Astrocyte (in vitro differentiated cells and primary cell): ENCODE data around the gene INAFM2. TPM values are rescaled to one million over a fixed set of nuclear protein-coding genes. Genes with fewer than 3 reads are reported as not detected.

Source experiments
- DNase-seq: peaks from one replicate; pipeline ENCODE4 v3.0.0-alpha.2; 2010; ENCODE audit warnings: low read depth
- FAIRE-seq: peaks from 2 replicates; lab custom pipeline; 2011; peaks lifted over from hg19 to GRCh38; lab: Jason Lieb, UNC
- H2AFZ ChIP-seq: 2 replicates; pipeline ENCODE4 v1.6.0; 2012; ENCODE audit warnings: low read depth, low read length, inconsistent platforms
- H3K27ac ChIP-seq: 2 replicates; pipeline ENCODE4 v1.5.1; 2011; ENCODE audit warnings: low read depth, low read length, inconsistent platforms
- H3K27me3 ChIP-seq: 2 replicates; pipeline ENCODE4 v1.6.0; 2011; ENCODE audit warnings: low read length, inconsistent platforms; ENCODE audit not compliant: insufficient read depth
- H3K36me3 ChIP-seq: 2 replicates; pipeline ENCODE4 v1.5.1; 2011; ENCODE audit warnings: low read length, inconsistent platforms; ENCODE audit not compliant: insufficient read depth
- H3K4me1 ChIP-seq: 2 replicates; pipeline ENCODE4 v1.5.1; 2011; ENCODE audit warnings: low read length, inconsistent platforms; ENCODE audit not compliant: insufficient read depth
- H3K4me2 ChIP-seq: 2 replicates; pipeline ENCODE4 v1.6.0; 2012; ENCODE audit warnings: low read length, inconsistent platforms
- H3K4me3 ChIP-seq: 2 replicates; pipeline ENCODE4 v1.5.1; 2011; ENCODE audit warnings: low read depth, mild to moderate bottlenecking, low read length, inconsistent platforms; ENCODE audit not compliant: insufficient read depth
- H3K79me2 ChIP-seq: 2 replicates; pipeline ENCODE4 v1.6.0; 2012; ENCODE audit warnings: mild to moderate bottlenecking, low read length, inconsistent platforms; ENCODE audit not compliant: insufficient read depth
- H3K9ac ChIP-seq: 2 replicates; pipeline ENCODE4 v1.6.0; 2012; ENCODE audit warnings: mild to moderate bottlenecking, low read length, inconsistent platforms
- H3K9me3 ChIP-seq: 2 replicates; pipeline ENCODE4 v1.5.1; 2012; ENCODE audit warnings: low read depth, mild to moderate bottlenecking, low read length, inconsistent platforms; ENCODE audit not compliant: insufficient read depth
- H4K20me1 ChIP-seq: 2 replicates; pipeline ENCODE4 v1.6.0; 2012; ENCODE audit warnings: low read length, inconsistent platforms; ENCODE audit not compliant: insufficient read depth
- H3K27ac Mint-ChIP-seq: one replicate; pipeline ENCODE4 v1.8.0; 2021; ENCODE audit warnings: mild to moderate bottlenecking, mixed read lengths; ENCODE audit not compliant: unreplicated experiment
- H3K27me3 Mint-ChIP-seq: one replicate; pipeline ENCODE4 v1.8.0; 2021; ENCODE audit warnings: low read depth, mixed read lengths; ENCODE audit not compliant: unreplicated experiment
- H3K36me3 Mint-ChIP-seq: one replicate; pipeline ENCODE4 v1.8.0; 2021; ENCODE audit warnings: low read depth, mixed read lengths; ENCODE audit not compliant: unreplicated experiment
- H3K4me1 Mint-ChIP-seq: one replicate; pipeline ENCODE4 v1.8.0; 2021; ENCODE audit warnings: low read depth, mixed read lengths; ENCODE audit not compliant: unreplicated experiment
- H3K4me3 Mint-ChIP-seq: one replicate; pipeline ENCODE4 v1.8.0; 2021; ENCODE audit warnings: mild to moderate bottlenecking, moderate library complexity, mixed read lengths; ENCODE audit not compliant: unreplicated experiment
- H3K9me3 Mint-ChIP-seq: one replicate; pipeline ENCODE4 v1.8.0; 2021; ENCODE audit warnings: mild to moderate bottlenecking, mixed read lengths; ENCODE audit not compliant: unreplicated experiment
- CTCF ChIP-seq: IDR thresholded peaks from 2 replicates; pipeline ENCODE4 v1.5.1; 2011; ENCODE audit warnings: low read depth, mild to moderate bottlenecking, inconsistent platforms, low read length, moderate library complexity; ENCODE audit not compliant: insufficient read depth
- EZH2 ChIP-seq: IDR thresholded peaks from 2 replicates; pipeline ENCODE4 v1.6.1; 2012; ENCODE audit warnings: mild to moderate bottlenecking, low read length, inconsistent platforms; ENCODE audit not compliant: insufficient read depth
- total RNA-seq: library from RNA; stranded (reverse); gene quantifications from 2 replicates; pipeline ENCODE4 v1.2.1, GENCODE V29; 2021

Gene INAFM2
- total RNA-seq, 1 donor from 2014 or later, result 41.2 TPM

- FAIRE-seq (no peak), DNase-seq (peak; percentile 66)
- H4K20me1 ChIP-seq, result peaks cover 10% of the 10 kb centered on the region
- no peaks in the 10 kb centered on the region for H3K9me3 ChIP-seq
- peaks cover 3% of the 10 kb centered on the region for H3K36me3 ChIP-seq
- peaks cover 38% of the 10 kb centered on the region for H3K4me1 ChIP-seq
- peak overlapping the region; percentile 60 for H3K9ac ChIP-seq
- H3K4me3 Mint-ChIP-seq, result peak overlapping the region; percentile 71
- H3K27ac ChIP-seq, result peak overlapping the region; percentile 36
- no peaks in the 10 kb centered on the region for H3K27me3 ChIP-seq
- no peaks in the 10 kb centered on the region for H3K27me3 Mint-ChIP-seq
- TF ChIP-seq EZH2 (no peak), CTCF (no peak)
- H3K4me1 Mint-ChIP-seq, result peaks cover 49% of the 10 kb centered on the region
- peak overlapping the region; percentile 96 for H3K27ac Mint-ChIP-seq
- no peak overlapping the region for H2AFZ ChIP-seq
- H3K79me2 ChIP-seq, result peaks cover 20% of the 10 kb centered on the region
- H3K4me2 ChIP-seq, result peak overlapping the region; percentile 36
- peaks cover 11% of the 10 kb centered on the region for H3K36me3 Mint-ChIP-seq
- H3K4me3 ChIP-seq, result no peak overlapping the region
- peaks cover 2% of the 10 kb centered on the region for H3K9me3 Mint-ChIP-seq
Measured at GRCh38 chr15:40333922-40334492, 10.5 kb downstream of the INAFM2 start.

GRCh38 chr15:40334541-40334940 is 11.0 kb downstream of the INAFM2 start:
- no peak for DNase-seq
- H3K4me2 ChIP-seq, result peak overlapping the region; percentile 36
- no peaks in the 10 kb centered on the region for H3K27me3 ChIP-seq
- H3K27ac ChIP-seq, result no peak overlapping the region
- no peak for FAIRE-seq
- peaks cover 10% of the 10 kb centered on the region for H4K20me1 ChIP-seq
- H3K36me3 Mint-ChIP-seq, result peaks cover 11% of the 10 kb centered on the region
- H3K27ac Mint-ChIP-seq, result peak overlapping the region; percentile 96
- peaks cover 40% of the 10 kb centered on the region for H3K4me1 ChIP-seq
- peaks cover 48% of the 10 kb centered on the region for H3K4me1 Mint-ChIP-seq
- no peak overlapping the region for H3K4me3 ChIP-seq
- H3K9ac ChIP-seq, result peak overlapping the region; percentile 60
- H3K36me3 ChIP-seq, result peaks cover 3% of the 10 kb centered on the region
- no peaks in the 10 kb centered on the region for H3K27me3 Mint-ChIP-seq
- H3K4me3 Mint-ChIP-seq, result no peak overlapping the region
- peaks cover 2% of the 10 kb centered on the region for H3K9me3 Mint-ChIP-seq
- no peak for TF ChIP-seq CTCF
- no peak for TF ChIP-seq EZH2
- no peak overlapping the region for H2AFZ ChIP-seq
- peaks cover 26% of the 10 kb centered on the region for H3K79me2 ChIP-seq
- no peaks in the 10 kb centered on the region for H3K9me3 ChIP-seq
